HFFc6 (cell line): ENCODE measurements around the gene EEFSEC. TPM values are rescaled to one million over a fixed set of nuclear protein-coding genes. Genes with fewer than 3 reads are reported as not detected.

Source experiments
- DNase-seq: peaks from one replicate; pipeline ENCODE4 v3.0.0-alpha.2; 2018
- H3K27ac Mint-ChIP-seq: 2 replicates; pipeline ENCODE4 v1.8.0; 2020; ENCODE audit warnings: mild to moderate bottlenecking, mixed read lengths
- H3K27me3 Mint-ChIP-seq: 2 replicates; pipeline ENCODE4 v1.8.0; 2021; ENCODE audit warnings: mild to moderate bottlenecking, moderate library complexity, mixed read lengths; ENCODE audit not compliant: insufficient read depth
- H3K36me3 Mint-ChIP-seq: 2 replicates; pipeline ENCODE4 v1.8.0; 2021; ENCODE audit warnings: low read depth, mixed read lengths
- H3K4me1 Mint-ChIP-seq: 2 replicates; pipeline ENCODE4 v1.8.0; 2020; ENCODE audit warnings: low read depth, mixed read lengths
- H3K4me3 Mint-ChIP-seq: 2 replicates; pipeline ENCODE4 v1.8.0; 2020; ENCODE audit warnings: mild to moderate bottlenecking, moderate library complexity, mixed read lengths
- H3K9me3 Mint-ChIP-seq: 2 replicates; pipeline ENCODE4 v1.8.0; 2020; ENCODE audit warnings: mild to moderate bottlenecking, mixed read lengths
- total RNA-seq, 6 experiments: library from RNA; stranded (reverse); fragmentation: NEBNext Ultra II Directional; extraction: Animal tissue kit (Norgen Biotek cat#: 25700); gene quantifications; 2 replicates in 1 of 6; 3 replicates in 5 of 6; pipeline ENCODE4 v1.2.3, GENCODE V29; 2021
- TF ChIP-seq, protein P1 (sequence below): fragments of 200-600 bp; sonication (generic); IDR thresholded peaks from 2 replicates; pipeline ENCODE4 v1.5.0; 2021; ENCODE audit warnings: antibody characterized with exemption, mild to moderate bottlenecking

EEFSEC gene
- total RNA-seq, 6 experiments from 2014 or later = 8.2 to 11.6 (median 11.0) TPM

DNA sequence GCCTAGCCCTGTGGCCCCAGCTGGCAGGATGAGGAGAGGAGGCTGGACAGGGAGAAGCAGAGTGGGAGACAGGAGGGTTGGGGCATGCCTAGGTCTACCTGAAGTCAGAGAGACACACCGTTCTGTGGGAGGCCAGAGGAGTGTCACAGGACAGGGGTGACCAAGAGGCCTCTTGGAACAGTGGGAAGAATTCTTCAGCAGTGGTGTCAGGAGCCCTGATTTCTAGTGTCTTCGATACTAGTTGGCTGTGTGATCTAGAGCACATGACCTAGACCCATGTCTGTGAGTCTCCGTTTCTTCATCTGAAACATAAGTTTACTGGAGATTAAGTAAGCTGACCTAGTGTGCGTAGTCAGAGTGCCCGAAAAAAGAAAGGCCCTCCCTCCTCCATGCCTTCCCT is 92.2 kb downstream of the EEFSEC start:
- Mint-ChIP-seq H3K4me3 (no peak overlapping the region), H3K9me3 (no peaks in the 10 kb centered on the region), H3K27me3 (peaks cover 1% of the 10 kb centered on the region; the same call in 1 of the 2 replicates), H3K27ac (no peak overlapping the region), H3K36me3 (peaks cover 16% of the 10 kb centered on the region), H3K4me1 (peaks cover 20% of the 10 kb centered on the region)
- DNase-seq = no peak
- TF ChIP-seq, protein P1, sequence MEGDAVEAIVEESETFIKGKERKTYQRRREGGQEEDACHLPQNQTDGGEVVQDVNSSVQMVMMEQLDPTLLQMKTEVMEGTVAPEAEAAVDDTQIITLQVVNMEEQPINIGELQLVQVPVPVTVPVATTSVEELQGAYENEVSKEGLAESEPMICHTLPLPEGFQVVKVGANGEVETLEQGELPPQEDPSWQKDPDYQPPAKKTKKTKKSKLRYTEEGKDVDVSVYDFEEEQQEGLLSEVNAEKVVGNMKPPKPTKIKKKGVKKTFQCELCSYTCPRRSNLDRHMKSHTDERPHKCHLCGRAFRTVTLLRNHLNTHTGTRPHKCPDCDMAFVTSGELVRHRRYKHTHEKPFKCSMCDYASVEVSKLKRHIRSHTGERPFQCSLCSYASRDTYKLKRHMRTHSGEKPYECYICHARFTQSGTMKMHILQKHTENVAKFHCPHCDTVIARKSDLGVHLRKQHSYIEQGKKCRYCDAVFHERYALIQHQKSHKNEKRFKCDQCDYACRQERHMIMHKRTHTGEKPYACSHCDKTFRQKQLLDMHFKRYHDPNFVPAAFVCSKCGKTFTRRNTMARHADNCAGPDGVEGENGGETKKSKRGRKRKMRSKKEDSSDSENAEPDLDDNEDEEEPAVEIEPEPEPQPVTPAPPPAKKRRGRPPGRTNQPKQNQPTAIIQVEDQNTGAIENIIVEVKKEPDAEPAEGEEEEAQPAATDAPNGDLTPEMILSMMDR = no peak

DNA sequence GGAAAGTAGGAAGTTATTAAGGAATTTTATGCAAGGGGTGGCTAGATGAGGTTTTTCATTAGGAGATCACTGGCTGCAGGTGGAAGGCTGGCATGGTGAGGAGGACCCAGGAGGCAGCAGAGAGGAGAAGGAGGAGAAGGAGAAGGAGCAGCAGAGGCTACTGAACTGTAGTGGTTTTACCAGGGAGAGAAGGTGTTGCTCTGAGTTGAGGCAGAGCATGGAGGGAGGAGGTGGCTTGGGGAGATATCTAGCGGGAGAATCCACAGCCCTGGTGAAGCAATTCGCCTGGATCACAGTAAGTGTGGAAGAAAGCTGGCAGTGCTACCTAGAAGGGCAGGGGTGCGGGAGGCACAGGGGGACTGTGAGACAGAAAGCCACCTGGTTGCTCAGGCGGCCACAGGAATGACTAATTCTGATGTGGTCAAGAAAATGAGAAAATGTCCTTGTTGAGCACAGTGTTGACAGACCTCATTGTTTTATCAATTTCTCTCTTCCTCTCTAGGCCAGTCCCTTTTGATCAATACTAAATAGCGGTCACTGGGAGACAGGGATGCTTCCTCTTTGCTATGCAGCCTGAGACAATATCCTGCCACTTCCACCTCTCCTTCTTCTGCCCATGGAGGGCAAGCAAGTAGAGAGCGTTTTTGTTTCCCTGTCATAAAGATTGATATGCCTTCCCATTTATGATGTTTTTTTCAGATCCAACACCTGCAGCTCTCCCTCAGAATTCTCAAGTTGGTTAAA is 94.6 kb downstream of the EEFSEC start:
- Mint-ChIP-seq H3K27ac (no peak overlapping the region), H3K4me1 (peaks cover 23% of the 10 kb centered on the region), H3K4me3 (no peak overlapping the region), H3K9me3 (no peaks in the 10 kb centered on the region), H3K36me3 (peaks cover 22% of the 10 kb centered on the region), H3K27me3 (peaks cover 1% of the 10 kb centered on the region; the same call in 1 of the 2 replicates)
- TF ChIP-seq, protein P1 = no peak
- no peak for DNase-seq

DNA sequence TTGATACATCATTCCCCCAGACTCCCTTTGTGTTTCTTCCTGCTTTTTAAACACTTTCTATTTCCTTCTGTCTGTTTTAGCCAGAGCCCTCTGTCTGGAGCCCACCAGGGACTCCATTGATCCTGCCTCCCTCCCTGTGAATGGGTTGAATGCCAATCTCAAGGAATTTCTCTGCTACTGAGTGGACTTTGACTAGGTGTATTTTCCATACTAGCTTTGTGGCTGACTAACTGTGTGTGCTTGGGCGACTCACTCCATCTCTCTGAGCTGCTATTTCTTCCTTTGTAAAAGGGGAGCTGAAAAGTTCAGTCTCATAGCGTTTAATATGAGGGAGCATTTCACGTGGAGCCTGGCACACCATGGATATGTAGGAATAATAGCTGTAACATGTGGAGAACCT is 98.8 kb downstream of the EEFSEC start:
- H3K27me3 Mint-ChIP-seq = peaks cover 1% of the 10 kb centered on the region
- peaks cover 19% of the 10 kb centered on the region for H3K4me1 Mint-ChIP-seq
- no peak overlapping the region for H3K4me3 Mint-ChIP-seq
- TF ChIP-seq, protein P1 = no peak
- H3K9me3 Mint-ChIP-seq = no peaks in the 10 kb centered on the region
- H3K36me3 Mint-ChIP-seq = peaks cover 22% of the 10 kb centered on the region; the same call in 1 of the 2 replicates
- no peak for DNase-seq
- no peak overlapping the region; the same call in 1 of the 2 replicates for H3K27ac Mint-ChIP-seq

DNA sequence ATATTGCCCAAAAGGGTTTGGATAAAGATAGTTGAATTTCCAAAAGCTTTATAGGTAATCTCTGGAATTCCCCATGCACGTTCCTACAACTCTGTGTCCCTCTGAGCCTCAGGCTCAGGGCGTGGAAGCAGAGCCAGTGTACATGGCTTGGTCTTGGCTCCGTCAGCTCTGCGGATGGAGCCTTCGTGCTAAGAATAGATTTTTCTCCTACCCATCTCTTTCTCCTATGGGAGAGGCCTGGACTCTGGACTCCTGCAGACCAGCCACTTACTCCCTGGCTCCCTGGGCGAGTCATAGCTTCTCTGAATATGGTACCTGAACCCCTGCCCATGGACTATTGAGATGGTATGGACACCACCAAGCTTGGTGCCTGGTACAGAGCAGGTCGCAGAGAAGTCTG is 99.9 kb downstream of the EEFSEC start:
- TF ChIP-seq, protein P1 = no peak
- Mint-ChIP-seq H3K9me3 (no peaks in the 10 kb centered on the region), H3K4me3 (no peak overlapping the region), H3K27ac (no peak overlapping the region), H3K4me1 (peaks cover 19% of the 10 kb centered on the region), H3K27me3 (no peaks in the 10 kb centered on the region; the same call in 1 of the 2 replicates), H3K36me3 (peaks cover 15% of the 10 kb centered on the region; the same call in 1 of the 2 replicates)
- no peak for DNase-seq

DNA sequence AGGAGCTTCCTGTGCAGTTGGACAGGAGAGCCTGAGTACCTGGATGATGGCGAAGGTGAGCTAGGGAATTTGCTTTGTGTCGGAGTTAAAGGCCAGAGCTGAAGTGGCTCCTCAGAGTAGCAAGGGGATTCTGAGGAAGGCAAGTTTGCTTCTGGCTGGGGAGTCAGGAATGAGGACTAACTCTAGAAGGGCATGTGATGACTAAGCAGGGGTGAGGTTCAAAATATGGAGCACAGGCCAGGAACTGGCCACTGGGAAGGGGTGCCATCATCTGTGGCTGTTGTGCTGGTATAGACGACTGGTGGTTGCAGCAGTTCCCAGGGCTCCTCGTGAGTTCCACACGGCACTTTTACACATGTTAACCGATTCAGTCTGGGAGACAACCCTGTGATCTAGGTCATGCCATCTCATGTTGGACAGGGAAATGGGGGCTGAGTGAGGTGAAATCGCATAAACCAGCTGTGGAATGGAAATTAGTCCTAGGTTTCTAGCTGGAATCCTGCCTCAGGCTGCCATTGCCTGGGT is 100.8 kb downstream of the EEFSEC start:
- Mint-ChIP-seq H3K36me3 (peaks cover 13% of the 10 kb centered on the region; the same call in 1 of the 2 replicates), H3K27ac (no peak overlapping the region), H3K27me3 (no peaks in the 10 kb centered on the region; the same call in 1 of the 2 replicates), H3K4me3 (no peak overlapping the region), H3K9me3 (no peaks in the 10 kb centered on the region), H3K4me1 (peaks cover 19% of the 10 kb centered on the region)
- TF ChIP-seq, protein P1 = no peak
- DNase-seq = no peak
